DOHH2 (cell line): Measurements from ENCODE around the gene SENP6.
"Not testable (repeated sequence)": the region's sequence is repeated elsewhere in the genome, so short reads cannot be mapped to it uniquely, and the experiment has no call there.

ENCODE experiments used
- CTCF ChIP-seq: fragments of 200-600 bp; sonication (generic); IDR thresholded peaks from one replicate; pipeline ENCODE4 v1.5.1; 2014; ENCODE audit warnings: antibody characterized with exemption, mild to moderate bottlenecking, low read depth, low read length; ENCODE audit not compliant: poor library complexity, severe bottlenecking
- EZH2phosphoT487 ChIP-seq: fragments of 200-600 bp; sonication (generic); IDR thresholded peaks from 2 replicates; pipeline ENCODE4 v1.6.1; 2017; ENCODE audit warnings: borderline replicate concordance, mild to moderate bottlenecking, antibody characterized with exemption, low read length, moderate library complexity, mixed read lengths

- TF ChIP-seq CTCF, EZH2phosphoT487: not testable (repeated sequence)
Measured at GRCh38 chr6:75682548-75682947, 80.9 kb downstream of the SENP6 start.
